Sciatic nerve (tissue), 2 donors: ENCODE measurements around the gene TMEM238L. TPM values are rescaled to one million over a fixed set of nuclear protein-coding genes. Genes with fewer than 3 reads are reported as not detected.
A peak's percentile ranks its signal among the peaks of the same experiment; 100 is the strongest.

ENCODE experiments used
- ATAC-seq: fragments of 200-7000 bp; cut with Tn5 transposase; one replicate; pipeline ENCODE4 v1.9.1; 2020; ENCODE audit warnings: mild to moderate bottlenecking, moderate library complexity
- DNase-seq: peaks from one replicate; pipeline ENCODE4 v3.0.0-alpha.2; 2020; ENCODE audit warnings: low spot score
- intact Hi-C: fragments of 100-400 bp; cut with DNase I; formaldehyde crosslinking; loops from one replicate; pipeline ENCODE4 v1.14.2; 2022
- total RNA-seq: library from RNA; stranded (reverse); fragmentation: NEBNext Ultra II Directional; extraction: Animal tissue kit (Norgen Biotek cat#: 25700); gene quantifications from one replicate; pipeline ENCODE4 v1.2.1, GENCODE V29; 2021
- donor health status: DM: no; HTN: no; CAD: no.
- donor health status: DM: no; HTN: no; CAD: no.

TMEM238L gene
- total RNA-seq, 1 donor from 2014 or later = not detected

- intact Hi-C loops = no loop called here
- ATAC-seq = no peak
Observed at GRCh38 chr17:10777890-10778289, 26.0 kb downstream of the TMEM238L start.

GRCh38 chr17:10777131-10777807 is 26.6 kb downstream of the TMEM238L start:
- ATAC-seq = no peak
- DNase-seq = no peak
- intact Hi-C loops = no loop called here

More at GRCh38 chr17:10777890-10778289, 26.0 kb downstream of the TMEM238L start:
- DNase-seq = no peak

GRCh38 chr17:10776381-10776780 is 27.5 kb downstream of the TMEM238L start:
- intact Hi-C loops = no loop called here
- DNase-seq (no peak), ATAC-seq (no peak)

- intact Hi-C loops = no loop called here
- no peak for ATAC-seq
- no peak for DNase-seq
Observed at GRCh38 chr17:10775740-10776356, 28.1 kb downstream of the TMEM238L start.

GRCh38 chr17:10775058-10775457 is 28.8 kb downstream of the TMEM238L start:
- intact Hi-C loops = no loop called here
- DNase-seq (no peak), ATAC-seq (no peak)

GRCh38 chr17:10773391-10773790 is 30.5 kb downstream of the TMEM238L start:
- intact Hi-C loops = no loop called here
- DNase-seq (no peak), ATAC-seq (no peak)

GRCh38 chr17:10772425-10773380 is 31.2 kb downstream of the TMEM238L start:
- intact Hi-C loops = no loop called here
- ATAC-seq = no peak
- DNase-seq = no peak

GRCh38 chr17:10771148-10771547 is 32.8 kb downstream of the TMEM238L start:
- ATAC-seq (no peak), DNase-seq (no peak)
- intact Hi-C loops = no loop called here

GRCh38 chr17:10769840-10770239 is 34.1 kb downstream of the TMEM238L start:
- DNase-seq (no peak), ATAC-seq (no peak)
- intact Hi-C loops = no loop called here

GRCh38 chr17:10768750-10769251 is 35.1 kb downstream of the TMEM238L start:
- no peak for DNase-seq
- intact Hi-C loops = no loop called here

GRCh38 chr17:10767232-10767631 is 36.7 kb downstream of the TMEM238L start:
- no peak for ATAC-seq
- no peak for DNase-seq
- intact Hi-C loops = no loop called here

More at GRCh38 chr17:10768750-10769251, 35.1 kb downstream of the TMEM238L start:
- ATAC-seq = peak; percentile 24

- intact Hi-C loops = no loop called here
- ATAC-seq (no peak), DNase-seq (no peak)
Observed at GRCh38 chr17:10762037-10762436, 41.9 kb downstream of the TMEM238L start.

GRCh38 chr17:10761281-10761680 is 42.6 kb downstream of the TMEM238L start:
- no peak for ATAC-seq
- intact Hi-C loops = no loop called here
- no peak for DNase-seq

- intact Hi-C loops = no loop called here
- DNase-seq (no peak), ATAC-seq (no peak)
Observed at GRCh38 chr17:10758062-10758461, 45.8 kb downstream of the TMEM238L start.

GRCh38 chr17:10757647-10758046 is 46.3 kb downstream of the TMEM238L start:
- intact Hi-C loops = no loop called here
- ATAC-seq (no peak), DNase-seq (no peak)

- ATAC-seq = no peak
- intact Hi-C loops = no loop called here
Observed at GRCh38 chr17:10757067-10757466, 46.8 kb downstream of the TMEM238L start.

GRCh38 chr17:10756619-10757018 is 47.3 kb downstream of the TMEM238L start:
- intact Hi-C loops = no loop called here
- DNase-seq (no peak), ATAC-seq (no peak)

More at GRCh38 chr17:10757067-10757466, 46.8 kb downstream of the TMEM238L start:
- no peak for DNase-seq

GRCh38 chr17:10756185-10756584 is 47.7 kb downstream of the TMEM238L start:
- no peak for ATAC-seq
- no peak for DNase-seq
- intact Hi-C loops = no loop called here

- ATAC-seq = no peak
- no peak for DNase-seq
- intact Hi-C loops = no loop called here
Observed at GRCh38 chr17:10755592-10756127, 48.2 kb downstream of the TMEM238L start.
